ENCODE measurements around the gene RNF5.
"Not testable (repeated sequence)": the region's sequence is repeated elsewhere in the genome, so short reads cannot be mapped to it uniquely, and the experiment has no call there.

Gene RNF5

GRCh38 chr6:32176476-32177182, 1.6 kb upstream of the RNF5 start:
- DNase-seq = no peak

GRCh38 chr6:32177183-32177787, 920 bp upstream of the RNF5 start:
- peak; percentile 49 for DNase-seq

GRCh38 chr6:32178547-32179440, 589 bp downstream of the RNF5 start:
- no peak for DNase-seq

GRCh38 chr6:32179766-32180405, 1.7 kb downstream of the RNF5 start:
- DNase-seq = no peak

- no peak for DNase-seq
Measured at GRCh38 chr6:32181148-32181702, 3.0 kb downstream of the RNF5 start.

- DNase-seq = no peak
Measured at GRCh38 chr6:32181915-32182529, 3.8 kb downstream of the RNF5 start.

GRCh38 chr6:32182555-32182981, 4.4 kb downstream of the RNF5 start:
- no peak for DNase-seq

GRCh38 chr6:32183030-32183429, 4.8 kb downstream of the RNF5 start:
- DNase-seq = no peak

GRCh38 chr6:32183483-32184083, 5.4 kb downstream of the RNF5 start:
- no peak for DNase-seq

GRCh38 chr6:32184084-32184640, 6.0 kb downstream of the RNF5 start, which contains the start of gene AGER:
TSS of gene AGER (minus strand) at chr6:32184253. CDS start at chr6:32184222, 31 bp downstream.
- no peak for DNase-seq

GRCh38 chr6:32185681-32186131, 7.5 kb downstream of the RNF5 start:
- peak; percentile 77 for DNase-seq

- not testable (repeated sequence) for DNase-seq
Measured at GRCh38 chr6:32186151-32186840, 8.1 kb downstream of the RNF5 start.

- no peak for DNase-seq
Measured at GRCh38 chr6:32187009-32187709, 9.0 kb downstream of the RNF5 start.

- not testable (repeated sequence) for DNase-seq
Measured at GRCh38 chr6:32187725-32188380, 9.6 kb downstream of the RNF5 start.

GRCh38 chr6:32188381-32189068, 10.3 kb downstream of the RNF5 start:
- DNase-seq = no peak

- DNase-seq = no peak
Measured at GRCh38 chr6:32189069-32189741, 11.0 kb downstream of the RNF5 start.

- no peak for DNase-seq
Measured at GRCh38 chr6:32189742-32190053, 11.5 kb downstream of the RNF5 start.

Measured in stimulated activated CD4-positive, alpha-beta T cell treated with anti-CD3 and anti-CD28 coated beads, Interleukin-15, amount 100 ng/mL, for 24 hours (primary cell).